22Rv1 (cell line): Measurements from ENCODE around the gene ATP8B4.
A peak's percentile ranks its signal among the peaks of the same experiment; 100 is the strongest.

Experiments used
- CTCF ChIP-seq: fragments of 450-650 bp; IDR thresholded peaks from 2 replicates; pipeline ENCODE4 v1.5.1; 2017; ENCODE audit warnings: mild to moderate bottlenecking
- ZFX ChIP-seq: fragments of 450-650 bp; IDR thresholded peaks from 2 replicates; pipeline ENCODE4 v1.6.1; 2017; ENCODE audit warnings: antibody characterized with exemption, borderline replicate concordance

- TF ChIP-seq CTCF (peak; percentile 24; the same call in 1 of the 2 replicates), ZFX (no peak)
Observed at GRCh38 chr15:49875392-49875791, 243.6 kb downstream of the ATP8B4 start.
